Adrenal gland (tissue), 12 donors: Measurements from ENCODE around the gene PLXNA1. TPM values are rescaled to one million over a fixed set of nuclear protein-coding genes. Genes with fewer than 3 reads are reported as not detected.

Experiments
- DNase-seq, 7 donors: peaks; one replicate each; pipeline ENCODE4 v3.0.0-alpha.2; 2019 to 2020
- H3K27ac ChIP-seq, 5 donors: fragments of 200-600 bp; sonication (generic) in 4 of 5; 1 replicate in 3 of 5; 2 replicates in 2 of 5; pipeline versions ENCODE4 v1.5.1 to v1.8.0; 2016 to 2020; ENCODE audit warnings: mild to moderate bottlenecking in 1 of 5
- H3K27me3 ChIP-seq: fragments of 200-600 bp; 2 replicates; pipeline ENCODE4 v1.8.0; 2021
- H3K36me3 ChIP-seq, 2 donors: fragments of 200-600 bp; replicated peaks in 1 of 2; 1 replicate in 1 of 2; 2 replicates in 1 of 2; pipeline versions ENCODE4 v1.5.1 to v1.8.0; 2018 to 2022
- H3K4me1 ChIP-seq, 2 donors: fragments of 200-600 bp; replicated peaks in 1 of 2; 1 replicate in 1 of 2; 2 replicates in 1 of 2; pipeline versions ENCODE4 v1.5.1 to v1.8.0; 2018 to 2021
- H3K4me3 ChIP-seq, 4 donors: fragments of 200-600 bp; sonication (generic) in 3 of 4; one replicate each; pipeline ENCODE4 v1.5.1; 2016 to 2018
- H3K9me3 ChIP-seq, 3 donors: fragments of 200-600 bp; sonication (generic) in 1 of 3; replicated peaks in 1 of 3; 1 replicate in 2 of 3; 2 replicates in 1 of 3; pipeline versions ENCODE4 v1.5.1 to v1.8.0; 2016 to 2021
- CTCF ChIP-seq, 6 experiments: fragments of 450-650 bp in 4 of 6; fragments of 200-600 bp in 2 of 6; sonication (generic) in 1 of 6; IDR thresholded peaks; 1 replicate in 5 of 6; 2 replicates in 1 of 6; pipeline versions ENCODE4 v1.5.1 to v1.8.0; 2016 to 2021; ENCODE audit warnings: antibody characterized with exemption in 6 of 6, mild to moderate bottlenecking in 2 of 6, moderate library complexity in 1 of 6
- POLR2A ChIP-seq, 2 donors: fragments of 450-650 bp; IDR thresholded peaks; one replicate each; pipeline ENCODE4 v1.6.1; 2017; ENCODE audit warnings: antibody characterized with exemption in 2 of 2, mild to moderate bottlenecking in 2 of 2, moderate library complexity in 1 of 2
- WGBS, 4 donors: extraction: QIAGEN DNeasy Blood & Tissue Kit in 2 of 4; methylation state at CpG; one replicate each; pipeline versions ENCODE4 v1.1.5 to v1.1.7; 2013 to 2017; 5-methylcytosine and 5-hydroxymethylcytosine counted together
- intact Hi-C, 2 donors: fragments of 100-400 bp; cut with DNase I; formaldehyde crosslinking; loops; one replicate each; pipeline versions ENCODE4 v1.14.1 to v1.15.0; 2022 to 2023
- polyA plus RNA-seq, 3 donors: library from polyadenylated mRNA; stranded (reverse); fragments of 200-250 nt in 2 of 3; fragments of 350-450 nt in 1 of 3; fragmentation: Illumina TruSeq in 1 of 3; extraction: RNeasy Lipid Tissue Mini Kit (QIAGEN cat#74804) in 1 of 3; gene quantifications; one replicate each; pipeline ENCODE4 v1.2.3, GENCODE V29; 2013 to 2014
- total RNA-seq, 9 donors: library from RNA; depleted of rRNA in 4 of 9; stranded (reverse); fragments of >200 nt in 4 of 9; fragments of 120-200 nt in 1 of 9; fragmentation: NEBNext Ultra II Directional in 1 of 9; extraction: Animal tissue kit (Norgen Biotek cat#: 25700) in 1 of 9; gene quantifications; one replicate each; pipeline versions ENCODE4 v1.1.0 to v1.2.4, GENCODE V29; 2013 to 2023
- donor health status: healthy with polysubstance abuse.
- donor health status: Bipolar disorder and iron deficiency.
- donor health status: DM: yes; HTN: yes; CAD: no.
- donor health status: DM: no; HTN: no; CAD: no.
- donor health status: DM: no; HTN: no; CAD: no.
- donor health status: DM: yes; HTN: yes; CAD: no.

Gene PLXNA1
- total and polyA plus RNA-seq, 12 donors, result 9.5 to 29.9 (median 20.2) TPM

- TF ChIP-seq CTCF (IDR thresholded peaks at IDR 0.05) (no peak), POLR2A (IDR thresholded peaks at IDR 0.05) (no peak)
- intact Hi-C loops, result no loop called here
- Histone ChIP-seq H3K27me3 (no peaks in the 10 kb centered on the region), H3K4me1 (no peaks in the 10 kb centered on the region), H3K4me3 (no peak overlapping the region), H3K27ac (no peak overlapping the region), H3K9me3 (no peaks in the 10 kb centered on the region), H3K36me3 (no peaks in the 10 kb centered on the region)
- WGBS, 4 donors, result 95 to 98% (median 95%) methylated on average over 11 to 12 of the region's 12 CpGs
- DNase-seq, result peak in 1 of 7 donors; percentile 2
These were observed 29.8 kb upstream of the PLXNA1 start for GRCh38 chr3:126952983-126953660.

- 87 to 91% (median 90%) methylated on average over 9 to 10 of the region's 10 CpGs for WGBS, 4 donors
These were observed 28.6 kb upstream of the PLXNA1 start for GRCh38 chr3:126954141-126954842.

GRCh38 chr3:126955004-126955790 lies 27.7 kb upstream of the PLXNA1 start:
- no peaks in the 10 kb centered on the region for H3K27me3 ChIP-seq
- H3K4me3 ChIP-seq, result no peak overlapping the region
- intact Hi-C loops, result no loop called here
- no peaks in the 10 kb centered on the region for H3K9me3 ChIP-seq
- H3K36me3 ChIP-seq, result no peaks in the 10 kb centered on the region
- H3K27ac ChIP-seq, result no peak overlapping the region
- no peak for TF ChIP-seq CTCF (IDR thresholded peaks at IDR 0.05)
- TF ChIP-seq POLR2A (IDR thresholded peaks at IDR 0.05), result no peak
- 88 to 97% (median 95%) methylated on average over 4 to 15 of the region's 15 CpGs for WGBS, 4 donors
- DNase-seq, result peak in 1 of 7 donors; percentile 5
- H3K4me1 ChIP-seq, result peaks cover 0 to under 1% of the 10 kb centered on the region in 2 donors

More at GRCh38 chr3:126954141-126954842, 28.6 kb upstream of the PLXNA1 start:
- H3K36me3 ChIP-seq, result no peaks in the 10 kb centered on the region
- no peaks in the 10 kb centered on the region for H3K4me1 ChIP-seq
- peak in 1 of 7 donors; percentile 5 for DNase-seq
- no peaks in the 10 kb centered on the region for H3K9me3 ChIP-seq
- intact Hi-C loops, result no loop called here
- TF ChIP-seq POLR2A (IDR thresholded peaks at IDR 0.05) (no peak), CTCF (IDR thresholded peaks at IDR 0.05) (no peak)
- no peaks in the 10 kb centered on the region for H3K27me3 ChIP-seq
- H3K4me3 ChIP-seq, result no peak overlapping the region
- H3K27ac ChIP-seq, result no peak overlapping the region

DNA sequence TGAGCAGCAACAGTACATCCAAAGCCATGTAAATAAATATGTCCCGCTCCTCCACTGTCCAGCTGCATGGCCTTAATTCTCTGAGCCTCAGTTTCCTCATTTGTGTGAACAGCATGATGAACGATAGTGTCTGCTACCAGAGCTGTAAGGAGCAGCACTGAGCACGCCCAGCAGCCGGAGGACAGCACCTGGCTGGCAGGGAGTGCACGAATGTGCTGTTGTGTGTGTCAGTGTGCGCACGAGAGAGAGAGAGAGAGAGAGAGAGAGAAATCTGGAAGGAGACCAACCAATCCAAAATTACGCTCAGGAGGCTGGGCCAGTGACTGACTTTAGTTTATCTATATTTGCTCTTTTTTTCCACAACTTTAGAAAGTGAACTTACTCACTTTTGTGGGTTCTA lies 26.6 kb upstream of the PLXNA1 start:
- Histone ChIP-seq H3K4me1 (peaks cover 8 to 13% of the 10 kb centered on the region in 2 donors), H3K27ac (no peak overlapping the region), H3K4me3 (no peak overlapping the region), H3K9me3 (no peaks in the 10 kb centered on the region), H3K27me3 (no peaks in the 10 kb centered on the region), H3K36me3 (no peaks in the 10 kb centered on the region)
- TF ChIP-seq CTCF (IDR thresholded peaks at IDR 0.05) (no peak), POLR2A (IDR thresholded peaks at IDR 0.05) (no peak)
- WGBS, 4 donors, result 90 to 98% (median 93%) methylated on average over 8 of the region's 8 CpGs
- DNase-seq, result peak in 1 of 7 donors; percentile 3
- intact Hi-C loops, result no loop called here
